Amygdala (tissue), 56 donors: ENCODE measurements around the gene PXMP4.

ENCODE experiments used
- DNase-seq, 56 donors: peaks; one replicate each; lab custom pipeline; 2025; lab: John Stamatoyannopoulos, UW

Gene PXMP4

GRCh38 chr20:33659341-33660034, 60.6 kb downstream of the PXMP4 start:
- DNase-seq = no peak

- no peak for DNase-seq
Measured at GRCh38 chr20:33658929-33659328, 61.2 kb downstream of the PXMP4 start.

- no peak for DNase-seq
Measured at GRCh38 chr20:33658510-33658909, 61.6 kb downstream of the PXMP4 start.

GRCh38 chr20:33657704-33658095, 62.4 kb downstream of the PXMP4 start:
- DNase-seq = no peak

GRCh38 chr20:33656783-33657703, 63.1 kb downstream of the PXMP4 start:
- DNase-seq = no peak

GRCh38 chr20:33656010-33656782, 63.9 kb downstream of the PXMP4 start:
- no peak for DNase-seq

- DNase-seq = no peak
Measured at GRCh38 chr20:33655164-33655563, 64.9 kb downstream of the PXMP4 start.

- no peak for DNase-seq
Measured at GRCh38 chr20:33654680-33655161, 65.4 kb downstream of the PXMP4 start.

- peak in 3 of 56 donors; percentile 17 to 28 (median 23) for DNase-seq
Measured at GRCh38 chr20:33653900-33654596, 66.1 kb downstream of the PXMP4 start.

GRCh38 chr20:33653218-33653899, 66.8 kb downstream of the PXMP4 start:
- DNase-seq = peak in 44 of 56 donors; percentile 16 to 80 (median 48)
